HUES48 (cell line): Measurements from ENCODE around the gene ATP5PF.
"Not testable (repeated sequence)": the region's sequence is repeated elsewhere in the genome, so short reads cannot be mapped to it uniquely, and the experiment has no call there.

Source experiments
- H3K27ac ChIP-seq: one replicate; pipeline ENCODE4 v1.7.0; 2013; ENCODE audit warnings: low read depth, low read length, inconsistent platforms
- H3K27me3 ChIP-seq: 2 replicates; pipeline ENCODE4 v1.6.1; 2013; ENCODE audit warnings: mild to moderate bottlenecking, low read length; ENCODE audit not compliant: control insufficient read depth, insufficient read depth
- H3K36me3 ChIP-seq: 2 replicates; pipeline ENCODE4 v1.6.1; 2013; ENCODE audit warnings: low read length; ENCODE audit not compliant: control insufficient read depth, insufficient read depth
- H3K4me1 ChIP-seq: 2 replicates; pipeline ENCODE4 v1.6.1; 2013; ENCODE audit warnings: mild to moderate bottlenecking, low read length; ENCODE audit not compliant: control insufficient read depth, insufficient read depth
- H3K4me3 ChIP-seq: 2 replicates; pipeline ENCODE4 v1.5.1; 2013; ENCODE audit warnings: mild to moderate bottlenecking, low read depth, low read length
- H3K9ac ChIP-seq: 2 replicates; pipeline ENCODE4 v1.6.1; 2013; ENCODE audit warnings: mild to moderate bottlenecking, low read depth, low read length, moderate library complexity
- H3K9me3 ChIP-seq: 2 replicates; pipeline ENCODE4 v1.6.1; 2013; ENCODE audit warnings: low read length; ENCODE audit not compliant: control insufficient read depth, insufficient read depth

The ATP5PF gene

DNA sequence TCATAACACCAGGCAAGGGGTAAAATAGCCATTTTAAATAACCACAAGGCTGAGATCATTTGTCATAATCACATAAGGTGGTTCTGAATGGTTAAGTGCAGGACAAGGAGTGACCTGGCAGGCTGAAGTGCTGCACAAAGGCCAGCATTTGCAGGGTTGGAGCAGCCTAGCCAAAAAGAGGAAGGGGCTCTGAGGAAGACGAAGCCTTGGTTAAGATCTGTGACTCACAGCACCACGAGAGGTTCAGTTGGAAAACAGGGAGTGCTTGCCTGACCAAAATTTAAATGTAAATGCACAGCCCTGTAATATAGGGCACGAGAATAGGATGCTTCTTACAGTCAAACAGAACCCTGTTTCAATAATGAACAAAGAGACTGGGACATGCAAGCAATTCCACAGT is 12.1 kb downstream of the ATP5PF start:
- Histone ChIP-seq H3K36me3 (peaks cover 61% of the 10 kb centered on the region), H3K4me1 (peaks cover 3% of the 10 kb centered on the region)

DNA sequence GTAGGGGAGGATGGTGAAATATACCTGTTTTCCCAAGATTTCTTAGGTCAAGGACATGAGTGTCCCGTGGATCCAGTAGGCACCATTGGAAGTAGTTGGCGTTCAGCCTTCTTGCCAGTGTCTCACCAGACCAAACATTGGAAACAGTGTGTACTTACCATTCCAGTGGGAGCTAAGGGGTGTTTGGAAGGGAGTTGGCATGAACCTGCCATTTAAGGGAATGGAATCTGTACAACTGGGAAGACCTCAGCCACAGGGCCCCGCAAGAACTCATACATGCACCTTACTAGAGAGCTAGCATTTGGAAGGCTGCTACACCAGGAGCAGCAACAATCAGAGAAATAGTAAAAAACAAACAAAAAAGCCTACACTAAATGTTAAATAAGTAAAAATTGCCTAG is 12.7 kb downstream of the ATP5PF start:
- H3K9me3 ChIP-seq: no peaks in the 10 kb centered on the region
- peaks cover 54% of the 10 kb centered on the region for H3K36me3 ChIP-seq
- H3K27ac ChIP-seq: no peak overlapping the region
- H3K4me1 ChIP-seq: peaks cover 9% of the 10 kb centered on the region
- H3K4me3 ChIP-seq: no peak overlapping the region
- H3K27me3 ChIP-seq: no peaks in the 10 kb centered on the region
- H3K9ac ChIP-seq: no peak overlapping the region

More for the DNA sequence above, 12.1 kb downstream of the ATP5PF start:
- H3K4me3 ChIP-seq: no peak overlapping the region
- H3K27me3 ChIP-seq: no peaks in the 10 kb centered on the region
- H3K9ac ChIP-seq: no peak overlapping the region
- no peak overlapping the region for H3K27ac ChIP-seq
- no peaks in the 10 kb centered on the region for H3K9me3 ChIP-seq

GRCh38 chr21:25717491-25718147 is 17.1 kb downstream of the ATP5PF start:
- Histone ChIP-seq H3K27me3 (no peaks in the 10 kb centered on the region), H3K4me1 (peaks cover 10% of the 10 kb centered on the region), H3K4me3 (no peak overlapping the region), H3K9me3 (no peaks in the 10 kb centered on the region), H3K36me3 (peaks cover 14% of the 10 kb centered on the region; the same call in 1 of the 2 replicates), H3K9ac (0 out of 2 replicates have a peak overlapping the region, but pooled peaks have one; percentile 32), H3K27ac (no peak overlapping the region)

GRCh38 chr21:25714066-25714465 is 20.6 kb downstream of the ATP5PF start:
- not testable (repeated sequence) for H3K27me3 ChIP-seq, H3K27ac ChIP-seq, H3K4me1 ChIP-seq, H3K9me3 ChIP-seq, H3K36me3 ChIP-seq, H3K9ac ChIP-seq, H3K4me3 ChIP-seq

DNA sequence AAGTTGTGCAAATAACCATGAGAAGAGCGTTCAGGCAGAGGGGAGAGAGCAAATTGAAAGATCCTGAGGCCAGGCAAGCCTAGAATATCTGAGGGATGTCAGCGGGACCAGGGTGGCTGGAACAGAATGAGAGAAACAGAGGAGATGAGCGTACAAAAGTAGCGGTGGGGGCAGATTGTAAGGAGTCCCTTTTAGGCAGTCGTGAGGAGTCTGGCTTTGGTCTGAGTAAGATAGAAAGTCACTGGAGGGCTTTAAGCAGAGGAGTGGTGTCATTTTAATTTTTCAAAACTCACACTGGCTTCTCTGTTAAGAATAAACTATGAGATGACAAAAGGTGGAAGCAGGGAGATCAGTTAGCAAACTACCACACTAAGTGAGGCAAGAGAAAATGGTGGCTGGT is 24.2 kb downstream of the ATP5PF start:
- Histone ChIP-seq H3K9ac (no peak overlapping the region), H3K4me3 (no peak overlapping the region), H3K27ac (no peak overlapping the region), H3K9me3 (no peaks in the 10 kb centered on the region), H3K4me1 (no peaks in the 10 kb centered on the region), H3K27me3 (no peaks in the 10 kb centered on the region), H3K36me3 (no peaks in the 10 kb centered on the region)

DNA sequence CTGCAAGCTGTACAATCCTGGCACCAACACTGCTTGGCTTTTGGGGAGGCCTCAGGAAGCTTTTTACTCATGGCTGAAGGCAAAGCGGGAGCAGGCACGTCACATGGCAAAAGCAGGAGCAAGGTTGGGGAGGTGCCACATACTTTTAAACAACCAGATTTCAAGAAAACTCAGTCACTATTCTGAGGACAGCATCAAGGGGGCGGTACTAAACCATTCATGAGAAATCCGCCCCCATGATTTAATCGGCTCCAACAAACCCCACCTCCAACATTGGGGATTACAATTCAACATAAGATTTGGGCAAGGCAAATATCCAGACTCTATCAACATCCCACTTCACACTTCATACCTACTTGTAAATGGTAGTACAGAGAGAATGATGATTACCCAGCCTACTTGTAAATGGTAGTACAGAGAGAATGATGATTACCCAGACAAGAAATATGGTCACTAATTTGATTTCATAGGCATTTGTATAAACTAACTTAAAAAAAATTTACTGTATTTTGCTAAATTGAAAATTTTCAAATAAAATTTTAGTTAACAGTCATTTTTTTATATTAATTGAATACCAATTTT is 24.9 kb downstream of the ATP5PF start:
- Histone ChIP-seq H3K9ac (no peak overlapping the region), H3K36me3 (no peaks in the 10 kb centered on the region), H3K4me3 (no peak overlapping the region), H3K27me3 (no peaks in the 10 kb centered on the region), H3K4me1 (no peaks in the 10 kb centered on the region), H3K9me3 (no peaks in the 10 kb centered on the region), H3K27ac (no peak overlapping the region)

DNA sequence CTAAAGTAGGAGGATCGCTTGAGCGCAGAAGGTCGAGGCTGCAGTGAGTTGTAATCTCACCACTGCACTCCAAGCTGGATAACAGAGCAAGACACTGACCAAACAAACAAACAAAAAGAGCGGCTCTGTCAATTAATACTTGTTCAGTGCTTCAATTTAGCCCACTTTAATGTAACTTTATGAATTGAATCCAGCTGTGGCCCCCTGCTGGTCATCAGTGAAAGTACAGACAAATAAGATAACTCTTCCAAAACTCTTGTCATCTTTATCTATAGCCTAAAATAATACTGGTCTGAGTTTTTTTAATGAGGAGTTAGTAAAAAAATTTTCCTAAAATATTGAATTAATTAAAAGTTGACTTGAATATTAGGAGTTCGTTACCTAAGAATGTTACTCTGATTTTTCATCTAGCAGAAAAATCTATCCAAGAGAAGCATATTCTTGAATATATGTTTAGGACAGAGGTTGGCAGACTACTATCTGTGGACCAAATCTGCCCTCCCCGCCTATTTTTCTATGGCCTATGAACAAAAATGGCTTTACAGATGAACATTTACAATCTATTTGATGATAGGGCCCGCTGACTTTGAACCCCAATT is 26.1 kb downstream of the ATP5PF start:
- Histone ChIP-seq H3K9ac (no peak overlapping the region), H3K27me3 (no peaks in the 10 kb centered on the region), H3K4me1 (no peaks in the 10 kb centered on the region), H3K9me3 (no peaks in the 10 kb centered on the region), H3K36me3 (no peaks in the 10 kb centered on the region), H3K27ac (no peak overlapping the region), H3K4me3 (no peak overlapping the region)

DNA sequence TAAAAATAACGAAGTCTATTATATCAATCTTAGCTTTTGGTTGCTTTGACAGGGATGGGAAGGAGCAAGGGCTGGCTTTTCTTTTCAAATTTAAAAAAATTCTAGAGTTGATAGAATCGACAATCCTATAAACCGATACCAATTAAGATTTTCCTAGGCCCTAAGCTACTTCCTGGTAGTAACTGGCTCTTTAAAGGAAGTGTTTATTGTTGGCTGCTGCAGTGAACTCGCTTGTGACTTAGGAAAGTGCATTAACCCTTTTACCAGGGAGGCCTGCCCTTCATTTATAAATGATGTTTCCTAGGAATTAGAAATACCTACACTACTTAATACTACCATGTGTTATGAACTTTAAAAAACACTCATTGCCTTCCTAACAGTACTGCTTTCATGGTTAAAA is 33.2 kb downstream of the ATP5PF start:
- Histone ChIP-seq H3K4me3 (no peak overlapping the region), H3K27ac (no peak overlapping the region), H3K9me3 (peaks cover under 1% of the 10 kb centered on the region; the same call in 1 of the 2 replicates), H3K27me3 (no peaks in the 10 kb centered on the region), H3K4me1 (no peaks in the 10 kb centered on the region), H3K36me3 (no peaks in the 10 kb centered on the region), H3K9ac (no peak overlapping the region)

GRCh38 chr21:25700741-25701140 is 34.0 kb downstream of the ATP5PF start:
- Histone ChIP-seq H3K27ac (no peak overlapping the region), H3K27me3 (no peaks in the 10 kb centered on the region), H3K9me3 (peaks cover 4% of the 10 kb centered on the region; the same call in 1 of the 2 replicates), H3K9ac (no peak overlapping the region), H3K4me3 (no peak overlapping the region), H3K4me1 (no peaks in the 10 kb centered on the region), H3K36me3 (no peaks in the 10 kb centered on the region)

- H3K4me1 ChIP-seq, H3K4me3 ChIP-seq, H3K27ac ChIP-seq, H3K27me3 ChIP-seq, H3K9me3 ChIP-seq, H3K36me3 ChIP-seq, H3K9ac ChIP-seq: not testable (repeated sequence)
These were observed 39.2 kb downstream of the ATP5PF start for GRCh38 chr21:25695461-25695860.

DNA sequence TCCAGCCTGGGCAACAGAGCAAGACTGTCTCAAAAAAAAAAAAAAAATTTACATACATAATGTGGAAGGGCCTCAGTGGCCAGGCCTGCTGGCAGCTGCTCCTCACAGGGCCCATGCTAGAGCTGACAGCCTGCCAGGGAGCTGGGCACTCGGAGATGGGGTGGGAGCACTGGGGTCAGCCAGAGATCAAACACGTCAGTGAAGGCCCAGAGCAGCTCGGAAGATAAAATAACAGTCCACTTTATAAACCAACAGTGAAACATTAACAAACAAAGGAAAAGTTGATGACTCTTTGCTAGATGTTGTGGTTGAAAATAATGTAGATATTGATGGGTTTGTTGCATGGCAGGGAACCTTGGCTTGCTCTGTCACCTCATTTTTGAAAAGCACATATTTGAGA is 42.7 kb downstream of the ATP5PF start:
- Histone ChIP-seq H3K9ac (no peak overlapping the region), H3K27ac (no peak overlapping the region), H3K27me3 (no peaks in the 10 kb centered on the region), H3K4me3 (no peak overlapping the region), H3K36me3 (no peaks in the 10 kb centered on the region), H3K9me3 (peaks cover 4% of the 10 kb centered on the region; the same call in 1 of the 2 replicates), H3K4me1 (no peaks in the 10 kb centered on the region)
